Aorta (tissue), 5 donors: ENCODE results near the gene GABRA1. TPM values are rescaled to one million over a fixed set of nuclear protein-coding genes. Genes with fewer than 3 reads are reported as not detected.

Source experiments
- ATAC-seq: fragments of 200-7000 bp; cut with Tn5 transposase; one replicate; pipeline ENCODE4 v1.9.1; 2022; ENCODE audit warnings: moderate library complexity; ENCODE audit not compliant: low FRiP score
- DNase-seq, 2 donors: peaks; one replicate each; pipeline ENCODE4 v3.0.0-alpha.2; 2020
- H3K27ac ChIP-seq, 2 donors: one replicate each; pipeline ENCODE4 v1.5.1; 2013; ENCODE audit warnings: low read length in 2 of 2, mild to moderate bottlenecking in 2 of 2, moderate library complexity in 2 of 2, control low read depth in 1 of 2, inconsistent platforms in 1 of 2, low read depth in 1 of 2
- H3K27me3 ChIP-seq, 2 donors: one replicate each; pipeline ENCODE4 v1.6.1; 2013; ENCODE audit warnings: control low read depth in 1 of 2, low read length in 1 of 2, mild to moderate bottlenecking in 1 of 2, moderate library complexity in 1 of 2; ENCODE audit not compliant: insufficient read depth in 2 of 2, control insufficient read depth in 1 of 2
- H3K36me3 ChIP-seq, 2 donors: one replicate each; pipeline ENCODE4 v1.6.1; 2013; ENCODE audit warnings: control low read depth in 1 of 2, low read length in 1 of 2, mild to moderate bottlenecking in 1 of 2; ENCODE audit not compliant: insufficient read depth in 2 of 2, control insufficient read depth in 1 of 2
- H3K4me1 ChIP-seq, 2 donors: one replicate each; pipeline ENCODE4 v1.6.1; 2013; ENCODE audit warnings: low read length in 2 of 2, control low read depth in 1 of 2, mild to moderate bottlenecking in 1 of 2, moderate library complexity in 1 of 2; ENCODE audit not compliant: insufficient read depth in 2 of 2, control insufficient read depth in 1 of 2
- H3K4me3 ChIP-seq, 2 donors: one replicate each; pipeline ENCODE4 v1.5.1; 2013; ENCODE audit warnings: low read length in 2 of 2, control low read depth in 1 of 2, mild to moderate bottlenecking in 1 of 2
- H3K9me3 ChIP-seq: one replicate; pipeline ENCODE4 v1.6.1; 2013; ENCODE audit warnings: mild to moderate bottlenecking, low read length; ENCODE audit not compliant: control insufficient read depth
- WGBS, 2 donors: extraction: QIAGEN DNeasy Blood & Tissue Kit; methylation state at CpG; one replicate each; pipeline ENCODE4 v1.1.7; 2013; 5-methylcytosine and 5-hydroxymethylcytosine counted together
- intact Hi-C, 2 donors: fragments of 100-400 bp; cut with DNase I; formaldehyde crosslinking; loops; one replicate each; pipeline versions ENCODE4 v1.14.2 to v1.15.0; 2022
- polyA plus RNA-seq, 2 donors: library from polyadenylated mRNA; stranded (reverse); fragments of 200-250 nt; gene quantifications; one replicate each; pipeline ENCODE4 v1.2.3, GENCODE V29; 2013
- total RNA-seq, 2 donors: library from RNA; stranded (reverse); fragmentation: NEBNext Ultra II Directional; extraction: Animal tissue kit (Norgen Biotek cat#: 25700); gene quantifications; one replicate each; pipeline ENCODE4 v1.2.1, GENCODE V29; 2021
- donor health status: healthy with polysubstance abuse.
- donor health status: Bipolar disorder and iron deficiency.
- donor health status: DM: no; HTN: no; CAD: no.
- donor health status: DM: no; HTN: no; CAD: no.
- donor health status: DM: yes; HTN: yes; CAD: no.

GABRA1 gene
- total and polyA plus RNA-seq, 4 donors = not detected

DNA sequence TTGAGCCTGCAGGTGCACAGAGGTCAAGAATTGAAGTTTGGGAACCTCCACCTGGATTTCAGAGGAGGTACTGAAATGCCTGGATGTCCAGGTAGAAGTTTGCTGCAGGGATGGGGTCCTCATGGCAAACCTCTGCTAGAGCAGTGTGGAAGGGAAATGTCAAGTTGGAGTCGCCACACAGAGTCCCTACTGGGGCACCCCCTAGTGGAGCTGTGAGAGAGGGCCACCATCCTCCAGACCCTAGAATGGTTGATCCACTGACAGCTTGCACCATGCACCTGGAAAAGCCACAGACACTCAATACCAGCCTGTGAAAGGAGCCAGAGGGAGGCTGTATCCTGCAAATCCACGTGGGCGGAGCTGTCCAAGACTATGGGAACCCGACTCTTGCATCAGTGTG lies 78.0 kb downstream of the GABRA1 start:
- Histone ChIP-seq H3K27ac (no peak overlapping the region), H3K4me1 (no peaks in the 10 kb centered on the region), H3K27me3 (peaks cover 0 to 2% of the 10 kb centered on the region in 2 donors), H3K4me3 (no peak overlapping the region), H3K9me3 (peaks cover 2% of the 10 kb centered on the region), H3K36me3 (no peaks in the 10 kb centered on the region)
- ATAC-seq (no peak), DNase-seq (no peak)
- intact Hi-C loops = no loop called here
- 66 to 74% methylated on average over 4 of the region's 4 CpGs for WGBS, 2 donors

DNA sequence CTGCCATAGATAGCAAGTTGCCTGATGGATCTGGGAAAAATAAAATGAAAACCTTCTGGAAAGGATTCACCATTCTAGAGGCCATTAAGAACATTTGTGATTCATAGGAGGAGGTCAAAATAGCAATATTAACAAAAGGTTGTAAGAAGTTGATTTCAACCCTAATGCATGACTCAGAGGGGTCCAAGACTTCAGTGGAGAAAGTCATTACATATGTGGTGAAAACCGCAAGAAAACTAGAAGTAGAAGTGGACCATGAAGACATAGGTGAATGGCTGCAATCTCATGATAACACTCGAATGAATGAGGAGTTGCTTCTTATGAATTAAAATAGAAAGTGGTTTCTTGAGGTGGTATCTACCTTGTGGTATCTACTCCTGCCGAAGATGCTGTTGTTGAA lies 86.6 kb downstream of the GABRA1 start:
- DNase-seq = no peak
- Histone ChIP-seq H3K36me3 (no peaks in the 10 kb centered on the region), H3K9me3 (no peaks in the 10 kb centered on the region), H3K4me1 (no peaks in the 10 kb centered on the region), H3K27ac (no peak overlapping the region), H3K4me3 (no peak overlapping the region), H3K27me3 (no peaks in the 10 kb centered on the region)
- no peak for ATAC-seq
- 81 to 82% methylated on average over 3 of the region's 3 CpGs for WGBS, 2 donors
- intact Hi-C loops = no loop called here

DNA sequence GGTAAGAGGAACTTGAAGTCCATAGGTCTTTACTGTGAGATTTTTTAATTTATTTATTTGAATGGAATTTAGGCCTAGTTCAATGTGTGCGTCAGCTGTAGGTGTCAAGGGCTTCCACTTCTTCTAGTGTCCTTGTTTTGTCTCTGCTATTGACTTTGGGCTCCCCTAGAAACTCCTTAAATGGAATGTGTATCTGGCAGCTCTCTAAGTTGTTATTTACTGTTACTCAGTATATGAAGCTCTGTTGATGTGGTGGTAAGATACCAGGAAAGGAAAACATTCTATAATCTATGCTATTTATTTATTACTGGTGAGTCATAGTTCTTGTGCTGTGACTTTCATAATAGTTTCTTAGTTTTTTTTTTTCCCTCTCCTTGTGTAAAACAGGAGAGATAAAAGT lies 97.1 kb downstream of the GABRA1 start:
- Histone ChIP-seq H3K4me1 (no peaks in the 10 kb centered on the region), H3K27me3 (no peaks in the 10 kb centered on the region), H3K27ac (no peak overlapping the region), H3K36me3 (no peaks in the 10 kb centered on the region), H3K9me3 (no peaks in the 10 kb centered on the region), H3K4me3 (no peak overlapping the region)
- DNase-seq = no peak
- 85 to 87% methylated on average over 1 of the region's 1 CpG for WGBS, 2 donors
- no peak for ATAC-seq
- intact Hi-C loops = no loop called here

DNA sequence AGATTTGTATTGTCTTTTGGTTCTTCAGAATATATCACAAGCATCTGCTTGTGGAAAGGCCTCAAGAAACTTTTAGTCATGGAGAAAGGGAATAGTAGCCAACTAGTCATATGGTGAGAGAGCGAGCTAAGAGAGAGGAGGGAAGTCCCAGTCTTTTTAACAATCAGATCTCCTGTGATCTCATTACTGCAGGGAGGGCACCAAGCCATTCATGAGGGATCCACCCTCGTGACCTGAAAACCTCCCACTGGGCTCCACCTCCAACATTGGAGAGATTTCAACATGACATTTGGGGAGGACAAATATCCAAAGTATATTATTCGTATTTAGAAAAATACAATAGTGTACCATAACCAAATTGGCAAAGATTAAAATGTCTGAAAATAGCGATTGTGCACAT lies 99.0 kb downstream of the GABRA1 start:
- intact Hi-C loops = no loop called here
- no peak overlapping the region for H3K27ac ChIP-seq
- no peak overlapping the region for H3K4me3 ChIP-seq
- H3K9me3 ChIP-seq = no peaks in the 10 kb centered on the region
- 65 to 70% methylated on average over 4 of the region's 4 CpGs for WGBS, 2 donors
- no peak for DNase-seq
- no peaks in the 10 kb centered on the region for H3K27me3 ChIP-seq
- no peaks in the 10 kb centered on the region for H3K36me3 ChIP-seq
- H3K4me1 ChIP-seq = no peaks in the 10 kb centered on the region
- no peak for ATAC-seq

Other genes with a start within 250 kb of the GABRA1 start
- gene GABRA6, start 162.4 kb upstream of the GABRA1 start, total RNA-seq = not detected
- not detected for gene GABRA6, start 162.4 kb upstream of the GABRA1 start, polyA plus RNA-seq
- gene GABRG2, start 219.7 kb downstream of the GABRA1 start, total RNA-seq = not detected
- gene GABRG2, start 219.7 kb downstream of the GABRA1 start, polyA plus RNA-seq = not detected